GM12864 (cell line): ENCODE results near the gene BRDT.

ENCODE experiments used
- DNase-seq: peaks from one replicate; pipeline ENCODE4 v3.0.0-alpha.2; 2011; ENCODE audit warnings: low read depth
- H3K4me3 ChIP-seq: 2 replicates; pipeline ENCODE4 v1.5.1; 2011; ENCODE audit warnings: mild to moderate bottlenecking, low read depth, low read length, control low read depth
- TF ChIP-seq, protein P1 (sequence below): IDR thresholded peaks from 2 replicates; pipeline ENCODE4 v1.5.1; 2011; ENCODE audit warnings: low read depth, mild to moderate bottlenecking, moderate library complexity, low read length, control low read depth, inconsistent platforms; ENCODE audit errors: missing control alignments

The BRDT gene

GRCh38 chr1:91919962-91920361 lies 29.2 kb upstream of the BRDT start:
- TF ChIP-seq, protein P1, sequence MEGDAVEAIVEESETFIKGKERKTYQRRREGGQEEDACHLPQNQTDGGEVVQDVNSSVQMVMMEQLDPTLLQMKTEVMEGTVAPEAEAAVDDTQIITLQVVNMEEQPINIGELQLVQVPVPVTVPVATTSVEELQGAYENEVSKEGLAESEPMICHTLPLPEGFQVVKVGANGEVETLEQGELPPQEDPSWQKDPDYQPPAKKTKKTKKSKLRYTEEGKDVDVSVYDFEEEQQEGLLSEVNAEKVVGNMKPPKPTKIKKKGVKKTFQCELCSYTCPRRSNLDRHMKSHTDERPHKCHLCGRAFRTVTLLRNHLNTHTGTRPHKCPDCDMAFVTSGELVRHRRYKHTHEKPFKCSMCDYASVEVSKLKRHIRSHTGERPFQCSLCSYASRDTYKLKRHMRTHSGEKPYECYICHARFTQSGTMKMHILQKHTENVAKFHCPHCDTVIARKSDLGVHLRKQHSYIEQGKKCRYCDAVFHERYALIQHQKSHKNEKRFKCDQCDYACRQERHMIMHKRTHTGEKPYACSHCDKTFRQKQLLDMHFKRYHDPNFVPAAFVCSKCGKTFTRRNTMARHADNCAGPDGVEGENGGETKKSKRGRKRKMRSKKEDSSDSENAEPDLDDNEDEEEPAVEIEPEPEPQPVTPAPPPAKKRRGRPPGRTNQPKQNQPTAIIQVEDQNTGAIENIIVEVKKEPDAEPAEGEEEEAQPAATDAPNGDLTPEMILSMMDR = no peak
- H3K4me3 ChIP-seq = no peak overlapping the region
- no peak for DNase-seq

- TF ChIP-seq, protein P1 = no peak
- DNase-seq = no peak
- H3K4me3 ChIP-seq = no peak overlapping the region
Measured at GRCh38 chr1:91924146-91924545, 25.1 kb upstream of the BRDT start.

DNA sequence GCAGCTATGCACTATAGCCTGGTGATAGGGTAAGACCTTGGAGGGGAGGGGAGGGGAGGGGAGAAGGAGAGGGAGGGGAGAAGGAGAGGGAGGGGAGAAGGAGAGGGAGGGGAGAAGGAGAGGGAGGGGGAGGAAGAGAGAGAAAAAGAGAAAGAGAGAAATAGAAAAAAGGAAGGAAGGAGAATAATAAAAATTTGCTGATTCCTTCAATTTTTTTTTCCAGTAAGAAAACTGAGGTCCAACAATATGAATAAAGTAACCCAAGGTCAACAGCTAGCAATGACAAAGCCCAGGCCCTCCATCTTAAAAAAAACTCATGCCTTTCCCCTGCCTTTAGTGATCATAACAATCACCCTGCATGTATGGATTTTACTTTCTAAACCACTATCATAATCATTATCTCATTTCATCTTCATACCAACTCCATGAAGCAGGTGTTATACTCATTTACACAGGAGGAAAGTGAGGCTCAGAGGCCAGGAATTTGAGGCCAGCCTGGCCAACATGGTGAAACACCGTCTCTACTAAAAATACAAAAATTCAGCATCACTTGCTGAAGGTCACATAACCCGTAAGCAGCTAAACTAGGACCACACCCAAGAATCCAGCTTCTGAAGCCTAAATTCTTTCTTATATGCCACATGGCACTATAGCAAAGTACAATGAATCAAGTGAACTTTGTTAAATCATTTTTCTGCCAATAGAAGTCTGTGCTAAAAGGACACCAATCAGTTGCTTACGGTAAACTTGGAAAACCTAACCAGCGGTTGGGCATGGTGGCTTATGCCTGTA lies 23.4 kb upstream of the BRDT start:
- H3K4me3 ChIP-seq = no peak overlapping the region
- TF ChIP-seq, protein P1 = no peak
- no peak for DNase-seq

DNA sequence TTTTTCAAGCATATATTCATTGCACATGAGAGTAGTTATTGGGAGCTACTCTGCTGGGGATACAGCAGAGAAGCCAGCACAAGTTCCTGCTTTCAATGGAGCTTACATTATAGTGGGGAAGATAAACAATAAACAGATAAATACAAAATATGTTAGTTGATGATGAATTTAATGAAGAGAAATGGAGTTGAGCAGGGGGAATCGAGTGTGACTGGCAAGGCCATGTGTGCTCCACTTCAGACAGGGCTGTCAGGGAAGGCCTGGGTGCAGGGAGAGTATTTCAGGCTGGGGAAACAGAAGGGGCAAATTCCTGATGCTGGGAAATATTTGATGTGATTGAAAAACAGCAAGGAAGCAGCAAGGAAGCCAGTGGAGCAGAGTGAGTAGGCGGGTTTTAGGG lies 21.2 kb upstream of the BRDT start:
- TF ChIP-seq, protein P1 = no peak
- H3K4me3 ChIP-seq = no peak overlapping the region
- DNase-seq = no peak

DNA sequence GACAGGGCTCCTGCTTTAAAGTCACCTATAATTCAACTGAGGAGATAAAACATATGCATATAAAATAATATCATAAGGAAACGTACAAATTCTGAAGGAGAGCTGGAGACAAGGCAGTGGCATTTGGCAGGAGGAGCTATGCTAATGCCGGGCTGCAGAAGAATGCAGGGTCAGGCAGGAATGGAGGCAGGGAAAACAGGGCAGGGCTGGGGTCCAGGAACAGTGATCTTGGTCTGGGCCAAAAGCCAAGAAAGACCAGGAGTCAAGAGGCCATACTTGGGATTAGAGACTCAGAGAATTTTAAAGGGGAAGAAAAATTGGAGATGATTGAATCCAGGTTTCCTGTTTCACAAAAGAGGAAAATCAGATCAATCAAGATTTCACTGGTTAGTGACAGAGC lies 20.0 kb upstream of the BRDT start:
- TF ChIP-seq, protein P1 = no peak
- DNase-seq = no peak
- H3K4me3 ChIP-seq = no peak overlapping the region

- TF ChIP-seq, protein P1 = no peak
- no peak overlapping the region for H3K4me3 ChIP-seq
- DNase-seq = no peak
Measured at GRCh38 chr1:91937613-91938012, 11.6 kb upstream of the BRDT start.

- no peak overlapping the region for H3K4me3 ChIP-seq
- TF ChIP-seq, protein P1 = no peak
- DNase-seq = no peak
Measured at GRCh38 chr1:91940496-91940895, 8.7 kb upstream of the BRDT start.
